ENCODE data around the gene ACBD4.

ACBD4 gene

GRCh38 chr17:45114117-45114932, 21.2 kb upstream of the ACBD4 start:
- TF ChIP-seq POLR2AphosphoS5 (IDR thresholded peaks at IDR 0.05; ENCODE audit: borderline replicate concordance, low read depth, low read length) (no peak), EZH2 (IDR thresholded peaks at IDR 0.05) (no peak), FOXP2 (optimal IDR thresholded peaks at IDR 0.05; ENCODE audit: control extremely low read depth, extremely low read length, insufficient read depth) (no peak)
- Histone ChIP-seq H3K4me3 (no peak overlapping the region), H3K36me3 (ENCODE audit: insufficient read depth, low read length) (no peaks in the 10 kb centered on the region), H3K9me3 (ENCODE audit: low read depth, low read length) (no peaks in the 10 kb centered on the region), H3K9ac (ENCODE audit: insufficient read length) (no peak overlapping the region), H3K27ac (no peak overlapping the region)
- DNase-seq (ENCODE audit: low read depth, low spot score) = no peak

GRCh38 chr17:45115015-45115625, 20.4 kb upstream of the ACBD4 start:
- no peaks in the 10 kb centered on the region for H3K36me3 ChIP-seq (ENCODE audit: insufficient read depth, low read length)
- H3K27ac ChIP-seq = no peak overlapping the region
- H3K4me3 ChIP-seq = no peak overlapping the region
- no peak overlapping the region for H3K9ac ChIP-seq (ENCODE audit: insufficient read length)
- no peaks in the 10 kb centered on the region for H3K9me3 ChIP-seq (ENCODE audit: low read depth, low read length)
- no peak for TF ChIP-seq EZH2 (IDR thresholded peaks at IDR 0.05)
- TF ChIP-seq POLR2AphosphoS5 (IDR thresholded peaks at IDR 0.05; ENCODE audit: borderline replicate concordance, low read depth, low read length) = no peak
- no peak for TF ChIP-seq FOXP2 (optimal IDR thresholded peaks at IDR 0.05; ENCODE audit: control extremely low read depth, extremely low read length, insufficient read depth)
- no peak for DNase-seq (ENCODE audit: low read depth, low spot score)

GRCh38 chr17:45115871-45116270, 19.6 kb upstream of the ACBD4 start:
- H3K9ac ChIP-seq (ENCODE audit: insufficient read length) = no peak overlapping the region
- H3K36me3 ChIP-seq (ENCODE audit: insufficient read depth, low read length) = no peaks in the 10 kb centered on the region
- H3K4me3 ChIP-seq = no peak overlapping the region
- H3K9me3 ChIP-seq (ENCODE audit: low read depth, low read length) = no peaks in the 10 kb centered on the region
- TF ChIP-seq EZH2 (IDR thresholded peaks at IDR 0.05) = no peak
- no peak for TF ChIP-seq FOXP2 (optimal IDR thresholded peaks at IDR 0.05; ENCODE audit: control extremely low read depth, extremely low read length, insufficient read depth)
- no peak for TF ChIP-seq POLR2AphosphoS5 (IDR thresholded peaks at IDR 0.05; ENCODE audit: borderline replicate concordance, low read depth, low read length)
- no peak for DNase-seq (ENCODE audit: low read depth, low spot score)
- H3K27ac ChIP-seq = no peak overlapping the region

GRCh38 chr17:45116434-45117016, 19.0 kb upstream of the ACBD4 start:
- DNase-seq (ENCODE audit: low read depth, low spot score) = no peak
- no peaks in the 10 kb centered on the region for H3K9me3 ChIP-seq (ENCODE audit: low read depth, low read length)
- H3K9ac ChIP-seq (ENCODE audit: insufficient read length) = no peak overlapping the region
- H3K36me3 ChIP-seq (ENCODE audit: insufficient read depth, low read length) = no peaks in the 10 kb centered on the region
- TF ChIP-seq FOXP2 (optimal IDR thresholded peaks at IDR 0.05; ENCODE audit: control extremely low read depth, extremely low read length, insufficient read depth) = no peak
- TF ChIP-seq POLR2AphosphoS5 (IDR thresholded peaks at IDR 0.05; ENCODE audit: borderline replicate concordance, low read depth, low read length) = no peak
- TF ChIP-seq EZH2 (IDR thresholded peaks at IDR 0.05) = no peak
- H3K27ac ChIP-seq = no peak overlapping the region
- H3K4me3 ChIP-seq = no peak overlapping the region

GRCh38 chr17:45117334-45117733, 18.2 kb upstream of the ACBD4 start:
- TF ChIP-seq POLR2AphosphoS5 (IDR thresholded peaks at IDR 0.05; ENCODE audit: borderline replicate concordance, low read depth, low read length) (no peak), FOXP2 (optimal IDR thresholded peaks at IDR 0.05; ENCODE audit: control extremely low read depth, extremely low read length, insufficient read depth) (no peak), EZH2 (IDR thresholded peaks at IDR 0.05) (no peak)

GRCh38 chr17:45117848-45118646, 17.4 kb upstream of the ACBD4 start:
- Histone ChIP-seq H3K36me3 (ENCODE audit: insufficient read depth, low read length) (no peaks in the 10 kb centered on the region), H3K4me3 (no peak overlapping the region), H3K9ac (ENCODE audit: insufficient read length) (no peak overlapping the region), H3K27ac (no peak overlapping the region), H3K9me3 (ENCODE audit: low read depth, low read length) (no peaks in the 10 kb centered on the region)
- DNase-seq (ENCODE audit: low read depth, low spot score) = no peak
- TF ChIP-seq POLR2AphosphoS5 (IDR thresholded peaks at IDR 0.05; ENCODE audit: borderline replicate concordance, low read depth, low read length) (no peak), FOXP2 (optimal IDR thresholded peaks at IDR 0.05; ENCODE audit: control extremely low read depth, extremely low read length, insufficient read depth) (no peak), EZH2 (IDR thresholded peaks at IDR 0.05) (no peak)

More at GRCh38 chr17:45117334-45117733, 18.2 kb upstream of the ACBD4 start:
- Histone ChIP-seq H3K36me3 (ENCODE audit: insufficient read depth, low read length) (no peaks in the 10 kb centered on the region), H3K9me3 (ENCODE audit: low read depth, low read length) (no peaks in the 10 kb centered on the region), H3K27ac (no peak overlapping the region), H3K4me3 (no peak overlapping the region), H3K9ac (ENCODE audit: insufficient read length) (no peak overlapping the region)
- no peak for DNase-seq (ENCODE audit: low read depth, low spot score)

- no peak for DNase-seq (ENCODE audit: low read depth, low spot score)
- TF ChIP-seq FOXP2 (optimal IDR thresholded peaks at IDR 0.05; ENCODE audit: control extremely low read depth, extremely low read length, insufficient read depth) (no peak), POLR2AphosphoS5 (IDR thresholded peaks at IDR 0.05; ENCODE audit: borderline replicate concordance, low read depth, low read length) (no peak), EZH2 (IDR thresholded peaks at IDR 0.05) (no peak)
- Histone ChIP-seq H3K27ac (no peak overlapping the region), H3K4me3 (no peak overlapping the region), H3K9me3 (ENCODE audit: low read depth, low read length) (no peaks in the 10 kb centered on the region), H3K9ac (ENCODE audit: insufficient read length) (no peak overlapping the region), H3K36me3 (ENCODE audit: insufficient read depth, low read length) (no peaks in the 10 kb centered on the region)
Observed at GRCh38 chr17:45118691-45119090, 16.8 kb upstream of the ACBD4 start.

GRCh38 chr17:45119964-45120363, 15.5 kb upstream of the ACBD4 start:
- no peaks in the 10 kb centered on the region for H3K9me3 ChIP-seq (ENCODE audit: low read depth, low read length)
- no peak overlapping the region for H3K27ac ChIP-seq
- H3K36me3 ChIP-seq (ENCODE audit: insufficient read depth, low read length) = no peaks in the 10 kb centered on the region
- H3K4me3 ChIP-seq = no peak overlapping the region
- TF ChIP-seq POLR2AphosphoS5 (IDR thresholded peaks at IDR 0.05; ENCODE audit: borderline replicate concordance, low read depth, low read length) (no peak), FOXP2 (optimal IDR thresholded peaks at IDR 0.05; ENCODE audit: control extremely low read depth, extremely low read length, insufficient read depth) (no peak), EZH2 (IDR thresholded peaks at IDR 0.05) (no peak)
- H3K9ac ChIP-seq (ENCODE audit: insufficient read length) = no peak overlapping the region
- DNase-seq (ENCODE audit: low read depth, low spot score) = no peak
